HG03103 (cell line): Measurements from ENCODE around the gene CSPG5.

ENCODE experiments used
- ATAC-seq: cut with Tn5 transposase; IDR thresholded peaks from one replicate; pipeline ENCODE4 v1.9.1; 2021; ENCODE audit warnings: low read depth; ENCODE audit not compliant: unreplicated experiment

The CSPG5 gene, protein sequence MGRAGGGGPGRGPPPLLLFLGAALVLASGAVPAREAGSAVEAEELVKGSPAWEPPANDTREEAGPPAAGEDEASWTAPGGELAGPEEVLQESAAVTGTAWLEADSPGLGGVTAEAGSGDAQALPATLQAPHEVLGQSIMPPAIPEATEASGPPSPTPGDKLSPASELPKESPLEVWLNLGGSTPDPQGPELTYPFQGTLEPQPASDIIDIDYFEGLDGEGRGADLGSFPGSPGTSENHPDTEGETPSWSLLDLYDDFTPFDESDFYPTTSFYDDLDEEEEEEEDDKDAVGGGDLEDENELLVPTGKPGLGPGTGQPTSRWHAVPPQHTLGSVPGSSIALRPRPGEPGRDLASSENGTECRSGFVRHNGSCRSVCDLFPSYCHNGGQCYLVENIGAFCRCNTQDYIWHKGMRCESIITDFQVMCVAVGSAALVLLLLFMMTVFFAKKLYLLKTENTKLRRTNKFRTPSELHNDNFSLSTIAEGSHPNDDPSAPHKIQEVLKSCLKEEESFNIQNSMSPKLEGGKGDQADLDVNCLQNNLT

GRCh38 chr3:47578691-47579632, at the start of gene CSPG5:
CSPG5 (minus strand) TSS chr3:47578865; CDS start chr3:47578693, 172 bp downstream.
- ATAC-seq = no peak

DNA sequence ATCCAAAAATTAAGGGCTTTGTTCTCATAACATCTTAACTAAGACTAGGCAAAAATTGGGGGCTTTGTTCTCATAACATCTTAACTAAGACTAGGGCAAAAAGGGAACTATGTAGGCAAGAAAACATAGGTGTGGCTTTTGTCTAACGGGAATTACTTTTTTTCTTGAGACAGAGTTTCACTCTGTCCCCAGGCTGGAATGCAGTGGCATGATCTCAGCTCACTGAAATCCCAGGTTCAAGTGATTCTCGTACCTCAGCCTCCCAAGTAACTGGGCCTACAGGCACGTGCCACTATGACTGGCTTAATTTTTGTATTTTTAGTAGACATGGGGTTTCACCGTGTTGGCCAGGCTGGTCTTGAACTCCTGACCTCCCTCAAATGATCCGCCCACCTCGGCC, 49.8 kb upstream of the CSPG5 start:
- no peak for ATAC-seq

DNA sequence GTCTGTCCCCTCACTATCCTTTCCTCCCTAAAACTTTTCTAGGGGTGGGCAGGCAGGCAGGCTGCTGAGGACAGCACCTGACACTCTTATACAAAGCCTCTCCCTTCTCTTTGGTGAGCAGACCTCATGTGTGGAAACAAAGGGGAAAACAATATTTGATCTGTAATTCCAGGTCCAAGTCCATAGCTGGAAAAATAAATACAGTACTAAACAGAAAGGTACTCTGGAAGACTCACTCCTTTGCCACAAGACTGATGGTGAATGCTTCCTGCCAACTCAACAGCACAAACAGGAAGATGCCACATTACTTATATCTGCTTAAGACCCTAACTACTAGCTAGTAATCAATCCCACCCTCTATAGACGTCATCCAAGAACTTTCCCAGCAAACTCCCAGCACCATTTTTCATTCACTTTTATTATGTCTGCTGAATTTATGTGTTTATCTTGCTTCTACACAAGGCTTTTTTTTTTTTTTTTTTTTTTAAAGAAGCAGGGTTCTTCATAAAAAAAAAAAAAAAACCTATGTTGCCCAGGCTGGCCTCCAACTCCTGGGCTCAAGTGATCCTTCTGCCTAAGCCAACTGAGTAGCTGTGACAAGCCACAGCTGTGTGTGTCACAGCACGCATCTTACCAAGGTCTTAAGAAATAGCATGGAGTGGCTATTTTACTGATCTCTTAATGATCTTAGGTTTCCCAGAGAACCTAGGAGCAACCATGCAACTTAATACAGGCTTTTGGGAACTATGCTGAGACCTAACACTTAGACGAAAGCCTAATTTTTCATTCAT, 44.2 kb upstream of the CSPG5 start:
- no peak for ATAC-seq

DNA sequence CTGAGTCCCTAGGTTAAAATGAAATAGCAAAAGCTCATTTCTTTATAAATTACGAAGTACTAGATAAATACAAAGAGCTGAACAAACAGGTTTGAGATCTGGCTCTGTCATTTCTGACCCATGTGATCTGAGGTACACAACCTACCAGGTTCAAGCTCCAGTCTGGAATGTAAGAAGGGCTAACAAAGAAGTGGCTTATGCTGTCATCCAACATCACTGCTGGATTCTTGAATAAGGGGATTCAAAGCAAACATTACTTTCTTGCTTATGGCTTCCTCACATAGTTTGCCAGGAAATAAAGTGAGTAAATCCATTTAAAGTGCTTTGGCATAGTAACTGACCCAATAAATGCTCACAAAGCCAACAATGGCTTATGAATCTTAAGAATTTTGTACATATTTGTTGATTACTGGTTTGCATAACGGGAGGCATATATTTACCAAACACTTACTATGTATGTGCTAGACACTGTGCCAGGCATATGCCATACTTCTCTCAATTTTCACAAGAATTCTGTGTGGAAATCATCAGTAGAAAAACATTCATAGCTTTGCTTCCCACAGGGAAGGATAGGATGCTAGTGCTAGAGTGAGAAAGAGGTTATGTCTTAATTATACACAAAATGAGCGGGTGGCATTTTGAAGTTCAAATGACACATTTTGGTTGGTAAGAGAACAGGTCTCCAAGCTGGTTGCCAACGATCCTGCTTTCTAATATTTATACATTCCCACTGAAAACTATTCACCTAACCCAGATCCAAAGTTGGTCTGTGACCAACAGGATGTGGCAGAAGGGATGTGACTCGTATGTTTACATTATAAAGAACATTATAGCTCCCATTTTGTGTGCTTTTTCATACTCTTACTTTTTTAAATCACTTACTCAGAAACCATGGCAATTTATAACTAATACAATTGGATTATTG, 38.7 kb upstream of the CSPG5 start:
- no peak for ATAC-seq

GRCh38 chr3:47614788-47615187, 36.1 kb upstream of the CSPG5 start:
- no peak for ATAC-seq

DNA sequence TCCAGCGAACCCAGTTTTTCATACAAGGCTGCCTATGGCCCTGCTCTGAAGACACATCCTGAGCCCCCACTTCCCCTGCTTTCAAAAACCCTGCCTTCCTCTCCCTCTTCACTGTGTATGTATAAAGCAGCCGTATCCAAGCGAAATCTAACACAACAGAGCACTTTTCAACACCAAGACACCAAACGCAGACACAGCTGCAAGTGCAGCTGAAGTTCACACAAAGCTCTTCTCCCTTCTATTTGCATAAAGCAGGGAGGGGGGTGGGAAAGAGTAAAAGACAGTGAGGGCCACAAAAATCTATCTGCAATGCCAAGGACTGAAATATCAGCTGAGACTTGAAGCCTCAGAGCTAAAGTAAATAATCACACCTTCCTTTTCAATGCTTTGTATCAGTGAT, 35.1 kb upstream of the CSPG5 start:
- ATAC-seq = no peak

DNA sequence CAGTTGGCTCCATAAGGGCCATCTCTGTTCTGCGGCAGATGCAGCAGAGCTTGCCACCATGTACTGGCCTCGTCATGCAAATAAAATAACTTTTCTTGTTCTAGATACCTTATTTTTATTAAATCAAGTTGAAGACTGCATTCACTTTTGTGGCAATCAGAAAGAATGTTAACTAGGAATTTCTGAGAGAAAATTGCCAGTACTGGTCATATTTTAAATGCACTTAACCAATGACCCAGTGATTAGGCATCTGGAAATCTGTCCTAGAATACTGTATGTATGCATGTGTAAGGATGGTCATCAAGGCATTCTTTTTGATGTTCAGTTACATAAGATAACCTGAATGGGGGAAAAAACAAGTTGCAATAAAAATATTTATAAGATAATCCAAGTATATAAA, 34.2 kb upstream of the CSPG5 start:
- ATAC-seq = no peak

DNA sequence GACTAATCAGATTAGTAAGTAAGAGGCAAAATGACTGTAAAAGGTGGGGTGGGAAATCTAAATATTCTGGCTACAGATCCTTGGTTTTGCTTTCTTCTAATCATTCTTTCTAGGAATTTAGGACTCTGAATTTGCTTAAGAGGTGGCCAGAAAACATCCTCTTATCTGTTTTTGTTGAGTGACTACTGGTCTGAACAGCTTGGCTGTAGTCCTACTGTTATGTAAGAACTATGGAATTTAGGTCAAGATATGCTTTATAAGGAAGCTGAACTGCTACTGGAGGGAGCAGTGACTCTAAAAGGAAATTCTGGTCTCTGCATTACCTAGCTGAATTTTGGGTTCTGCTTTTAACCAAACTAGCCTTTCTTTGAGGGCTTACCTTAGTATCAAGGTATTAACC, 33.5 kb upstream of the CSPG5 start:
- no peak for ATAC-seq

GRCh38 chr3:47611576-47611975, 32.9 kb upstream of the CSPG5 start:
- no peak for ATAC-seq

DNA sequence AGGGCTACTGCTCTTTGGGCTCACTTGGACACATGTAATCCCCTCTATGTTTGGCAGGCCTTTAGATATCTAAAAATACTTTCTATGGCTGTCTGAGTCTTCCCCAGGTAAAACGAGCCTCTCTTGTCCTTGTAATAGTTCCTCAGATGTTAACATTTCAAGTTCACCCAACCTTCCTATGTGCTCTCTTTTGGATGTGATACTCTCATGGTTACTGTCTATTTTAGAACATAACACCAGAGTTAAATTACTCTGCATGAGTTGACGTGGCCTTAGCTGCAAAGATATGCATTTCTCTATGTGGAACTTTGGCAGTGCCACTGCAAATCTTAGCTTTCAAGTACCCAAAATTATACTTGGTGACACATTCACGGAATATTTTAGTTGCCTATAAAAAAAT, 31.9 kb upstream of the CSPG5 start:
- no peak for ATAC-seq

DNA sequence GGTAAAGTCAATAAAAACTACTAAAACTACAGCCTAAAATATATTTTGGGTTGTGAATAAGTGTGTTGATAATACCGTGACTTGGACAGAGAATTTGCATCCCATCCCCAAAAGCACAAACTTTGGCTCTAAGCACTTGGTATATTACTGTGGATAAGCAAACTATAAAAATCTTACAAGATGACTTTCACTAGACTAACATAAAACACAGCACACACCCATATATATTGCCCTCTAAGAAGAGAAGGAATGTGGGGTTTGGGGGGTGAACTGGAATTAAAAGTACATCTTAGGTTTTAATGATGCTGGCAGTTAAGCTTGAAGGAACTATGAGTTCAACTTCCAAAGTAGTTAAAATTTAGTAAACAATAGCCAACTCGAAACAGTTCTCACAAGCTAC, 28.7 kb upstream of the CSPG5 start:
- no peak for ATAC-seq

DNA sequence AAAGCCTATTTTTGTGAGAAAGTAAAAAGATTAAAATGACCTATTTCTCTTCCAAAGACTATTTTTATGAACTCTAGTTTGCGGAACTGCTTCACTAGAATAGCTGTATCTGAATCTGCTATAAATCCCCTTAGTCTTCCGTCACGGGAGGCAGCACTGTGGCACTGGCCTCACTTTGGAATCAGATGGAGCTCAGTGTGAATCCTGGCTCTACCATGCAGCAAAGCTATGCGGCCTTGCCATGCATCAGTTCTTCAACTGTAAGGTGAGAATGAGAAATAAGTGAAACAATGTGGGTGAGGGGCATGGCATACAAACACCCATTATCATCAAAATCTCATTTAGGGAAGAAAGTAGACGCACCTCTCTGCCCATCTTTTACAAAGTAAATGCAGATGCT, 27.5 kb upstream of the CSPG5 start:
- ATAC-seq = no peak

- no peak for ATAC-seq
Observed at GRCh38 chr3:47605652-47606051, 27.0 kb upstream of the CSPG5 start.

GRCh38 chr3:47604145-47604544, 25.5 kb upstream of the CSPG5 start:
- no peak for ATAC-seq

DNA sequence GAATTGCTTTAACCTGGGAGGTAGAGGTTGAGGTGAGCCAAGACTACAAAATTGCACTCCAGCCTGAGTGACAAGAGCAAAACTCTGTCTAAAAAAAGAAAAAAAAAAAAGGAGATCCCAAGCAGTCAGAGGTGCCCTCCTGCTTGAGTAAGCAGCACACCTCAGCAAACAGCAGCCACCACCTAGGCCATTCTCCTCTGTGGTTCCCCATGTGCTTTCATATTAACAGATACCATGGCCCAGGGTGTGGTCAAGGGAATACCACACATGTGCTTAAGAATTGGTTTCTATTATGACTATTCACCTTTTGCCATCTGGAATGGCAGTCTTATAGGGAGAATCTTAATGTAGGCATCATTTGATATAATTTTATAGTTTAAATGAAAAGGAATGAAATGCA, 24.7 kb upstream of the CSPG5 start:
- ATAC-seq = no peak

- ATAC-seq = no peak
Observed at GRCh38 chr3:47601281-47601680, 22.6 kb upstream of the CSPG5 start.

DNA sequence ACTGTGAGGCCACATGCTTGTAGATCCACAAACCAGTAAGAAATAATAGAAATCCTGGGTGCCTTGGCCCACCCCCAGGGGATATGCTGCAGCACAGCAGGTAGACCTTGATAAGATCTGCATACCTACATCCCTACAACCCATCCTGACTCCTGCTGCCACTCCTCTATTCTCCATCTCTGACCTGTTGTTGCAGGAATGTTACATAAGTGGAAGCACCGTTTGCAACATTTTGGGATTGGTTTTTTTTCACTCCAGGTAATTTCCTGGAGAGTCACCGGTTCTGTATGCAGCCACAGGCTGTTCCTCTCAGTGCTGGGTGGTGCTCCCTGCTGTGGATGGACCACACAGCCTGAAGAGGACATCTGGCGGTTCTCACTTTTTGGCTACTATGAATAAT, 16.1 kb upstream of the CSPG5 start:
- ATAC-seq = no peak

DNA sequence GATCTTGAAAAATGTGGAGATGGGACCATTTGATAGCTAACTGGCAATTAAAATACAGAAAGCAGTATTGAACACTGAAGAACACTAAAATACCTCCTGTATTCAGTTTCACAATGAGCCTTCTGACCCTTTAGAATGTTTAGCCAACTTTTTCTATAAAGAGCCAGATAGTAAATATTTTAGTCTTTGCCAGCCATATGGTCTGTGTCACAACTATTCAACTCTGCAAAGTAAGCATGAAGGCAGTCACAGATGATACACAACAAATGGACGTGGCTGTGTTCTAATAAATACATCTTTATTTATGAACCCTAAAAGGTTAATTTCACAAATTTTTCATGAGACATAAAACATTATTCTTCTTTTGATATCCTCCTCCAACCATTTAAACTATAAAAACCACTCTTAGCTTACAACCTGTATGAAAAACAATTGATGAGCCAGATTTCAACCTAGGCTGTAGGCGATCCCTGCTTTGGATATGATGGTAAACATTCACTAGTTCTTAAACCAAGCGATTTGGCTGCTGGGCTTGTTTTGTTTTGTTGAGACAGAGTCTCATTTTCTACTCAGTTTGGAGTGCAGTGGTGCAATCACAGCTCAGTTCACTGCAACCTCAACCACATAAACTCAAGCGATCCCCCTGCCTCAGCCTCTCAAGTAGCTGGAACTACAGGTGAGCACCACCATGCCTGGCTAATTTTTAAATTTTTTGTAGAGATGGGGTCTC, 13.6 kb upstream of the CSPG5 start:
- no peak for ATAC-seq

DNA sequence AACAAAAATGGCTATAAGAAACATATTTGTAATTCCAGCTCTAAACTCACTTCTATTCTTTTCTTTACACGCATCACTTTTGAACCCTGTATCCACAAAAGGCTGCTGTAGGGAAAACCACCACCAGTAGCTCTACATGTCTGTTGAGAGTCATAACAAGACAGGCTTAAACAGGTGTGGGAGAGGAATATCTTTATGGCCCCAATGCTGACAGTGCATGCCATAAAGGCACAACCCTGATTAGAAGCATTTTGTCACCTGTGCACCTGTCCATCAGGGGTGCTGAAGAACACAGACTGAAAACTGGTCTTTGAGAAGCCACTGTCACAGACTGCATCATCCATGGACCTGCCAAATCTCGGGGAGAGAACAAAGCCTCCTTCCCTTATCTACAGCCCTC, 11.6 kb upstream of the CSPG5 start:
- ATAC-seq = no peak
